ENCODE results near the gene CFAP20DC.

CFAP20DC gene

DNA sequence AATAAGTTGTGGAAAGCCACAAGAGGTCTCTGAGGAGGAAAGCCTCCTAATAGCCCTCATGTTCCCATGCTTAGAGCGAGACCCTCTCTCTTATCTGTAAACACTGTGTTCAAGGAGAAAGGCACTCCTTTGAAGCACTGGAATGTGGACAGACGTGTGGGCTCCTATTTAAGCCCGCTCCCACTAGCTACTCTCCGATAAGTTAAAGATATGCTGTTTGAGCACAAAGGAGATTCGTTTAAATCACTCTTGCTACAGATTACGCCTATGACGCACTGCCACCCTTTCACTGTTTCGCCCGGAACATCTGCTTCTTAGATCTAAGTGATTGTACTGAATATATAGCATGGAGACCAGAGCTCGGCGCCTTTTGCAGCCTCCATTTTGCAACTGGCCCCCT is 325.5 kb downstream of the CFAP20DC start:
- Histone ChIP-seq H3K36me3 (replicated peaks; ENCODE audit: insufficient read depth, low read length) (no peaks in the 10 kb centered on the region), H3K9ac (ENCODE audit: low read length) (no peak overlapping the region), H3K9me2 (replicated peaks; ENCODE audit: insufficient read depth, low read length) (no peaks in the 10 kb centered on the region), H3K4me2 (ENCODE audit: low read depth, low read length) (no peak overlapping the region), H3F3A (ENCODE audit: insufficient read depth, low read length) (no peaks in the 10 kb centered on the region), H3K4me1 (ENCODE audit: low read length) (no peaks in the 10 kb centered on the region), H3K27ac (ENCODE audit: low read length) (no peak overlapping the region), H3K79me2 (ENCODE audit: low read length) (no peaks in the 10 kb centered on the region), H2AFZ (ENCODE audit: low read length) (no peak overlapping the region), H3K4me3 (ENCODE audit: low read length) (no peak overlapping the region), H3K9me3 (replicated peaks; ENCODE audit: insufficient read depth, low read length) (no peaks in the 10 kb centered on the region), H3K27me3 (replicated peaks; ENCODE audit: insufficient read depth, low read length) (no peaks in the 10 kb centered on the region), H4K20me1 (ENCODE audit: insufficient read depth, low read length) (no peaks in the 10 kb centered on the region)
- DNase-seq, result no peak
- TF ChIP-seq EZH2 (optimal IDR thresholded peaks at IDR 0.05; ENCODE audit: low read depth, low read length) (no peak), CTCF (IDR thresholded peaks at IDR 0.05; ENCODE audit: low read length) (no peak), EZH2phosphoT487 (IDR thresholded peaks at IDR 0.05; ENCODE audit: low read length) (no peak)

DNA sequence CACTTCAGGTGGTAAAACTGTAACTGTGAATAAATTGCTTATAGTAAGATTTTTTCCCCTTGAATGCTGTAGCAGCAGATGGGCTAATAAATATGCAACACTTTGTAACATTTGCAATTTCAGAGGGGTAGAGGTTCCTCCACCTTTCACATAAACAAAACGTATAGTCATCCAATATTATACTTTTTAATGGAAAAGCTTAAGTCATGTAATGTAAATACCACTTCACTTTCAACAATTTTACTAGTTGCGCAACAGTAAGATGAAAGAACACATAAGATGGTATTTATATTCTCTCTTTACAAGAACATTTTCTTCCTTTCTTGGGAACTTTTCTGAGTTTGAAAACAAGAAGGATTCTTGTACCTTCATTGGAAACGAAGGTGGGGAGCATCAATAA is 326.7 kb downstream of the CFAP20DC start:
- Histone ChIP-seq H4K20me1 (ENCODE audit: insufficient read depth, low read length) (no peaks in the 10 kb centered on the region), H3K36me3 (replicated peaks; ENCODE audit: insufficient read depth, low read length) (no peaks in the 10 kb centered on the region), H2AFZ (ENCODE audit: low read length) (no peak overlapping the region), H3K4me2 (ENCODE audit: low read depth, low read length) (no peak overlapping the region), H3K4me1 (ENCODE audit: low read length) (no peaks in the 10 kb centered on the region), H3K27ac (ENCODE audit: low read length) (no peak overlapping the region), H3K27me3 (replicated peaks; ENCODE audit: insufficient read depth, low read length) (no peaks in the 10 kb centered on the region), H3K4me3 (ENCODE audit: low read length) (no peak overlapping the region), H3K9me3 (replicated peaks; ENCODE audit: insufficient read depth, low read length) (no peaks in the 10 kb centered on the region), H3F3A (ENCODE audit: insufficient read depth, low read length) (no peaks in the 10 kb centered on the region), H3K9ac (ENCODE audit: low read length) (no peak overlapping the region), H3K79me2 (ENCODE audit: low read length) (no peaks in the 10 kb centered on the region), H3K9me2 (replicated peaks; ENCODE audit: insufficient read depth, low read length) (no peaks in the 10 kb centered on the region)
- no peak for DNase-seq
- TF ChIP-seq EZH2 (optimal IDR thresholded peaks at IDR 0.05; ENCODE audit: low read depth, low read length), result no peak
- TF ChIP-seq CTCF (IDR thresholded peaks at IDR 0.05; ENCODE audit: low read length), result no peak
- no peak for TF ChIP-seq EZH2phosphoT487 (IDR thresholded peaks at IDR 0.05; ENCODE audit: low read length)

- H2AFZ ChIP-seq (ENCODE audit: low read length), result no peak overlapping the region
- no peak overlapping the region for H3K27ac ChIP-seq (ENCODE audit: low read length)
- no peak overlapping the region for H3K9ac ChIP-seq (ENCODE audit: low read length)
- no peak overlapping the region for H3K4me2 ChIP-seq (ENCODE audit: low read depth, low read length)
- H3K4me3 ChIP-seq (ENCODE audit: low read length), result no peak overlapping the region
- no peaks in the 10 kb centered on the region for H3K27me3 ChIP-seq (replicated peaks; ENCODE audit: insufficient read depth, low read length)
- DNase-seq, result no peak
- no peaks in the 10 kb centered on the region for H3K9me3 ChIP-seq (replicated peaks; ENCODE audit: insufficient read depth, low read length)
- H3F3A ChIP-seq (ENCODE audit: insufficient read depth, low read length), result no peaks in the 10 kb centered on the region
- no peaks in the 10 kb centered on the region for H4K20me1 ChIP-seq (ENCODE audit: insufficient read depth, low read length)
- H3K4me1 ChIP-seq (ENCODE audit: low read length), result no peaks in the 10 kb centered on the region
- H3K79me2 ChIP-seq (ENCODE audit: low read length), result no peaks in the 10 kb centered on the region
- no peak for TF ChIP-seq EZH2phosphoT487 (IDR thresholded peaks at IDR 0.05; ENCODE audit: low read length)
- no peak for TF ChIP-seq CTCF (IDR thresholded peaks at IDR 0.05; ENCODE audit: low read length)
- TF ChIP-seq EZH2 (optimal IDR thresholded peaks at IDR 0.05; ENCODE audit: low read depth, low read length), result no peak
- no peaks in the 10 kb centered on the region for H3K9me2 ChIP-seq (replicated peaks; ENCODE audit: insufficient read depth, low read length)
- H3K36me3 ChIP-seq (replicated peaks; ENCODE audit: insufficient read depth, low read length), result no peaks in the 10 kb centered on the region
These were observed 327.3 kb downstream of the CFAP20DC start for GRCh38 chr3:58722561-58722960.
